Kidney epithelial cell (primary cell): ENCODE data around the gene CD248. TPM values are rescaled to one million over a fixed set of nuclear protein-coding genes. Genes with fewer than 3 reads are reported as not detected.

ENCODE experiments used
- DNase-seq: peaks from one replicate; pipeline ENCODE4 v3.0.0-alpha.2; 2010; ENCODE audit warnings: low read depth
- H3K27me3 ChIP-seq: 2 replicates; pipeline ENCODE4 v1.6.0; 2011; ENCODE audit warnings: low read length; ENCODE audit not compliant: control insufficient read depth, insufficient read depth
- H3K36me3 ChIP-seq: 2 replicates; pipeline ENCODE4 v1.5.1; 2011; ENCODE audit warnings: low read length; ENCODE audit not compliant: control insufficient read depth, insufficient read depth
- H3K4me3 ChIP-seq: 2 replicates; pipeline ENCODE4 v1.5.1; 2011; ENCODE audit warnings: low read depth, mild to moderate bottlenecking, control low read depth, low read length
- total RNA-seq: library from RNA; depleted of rRNA; stranded (reverse); fragments of >200 nt; gene quantifications from 2 replicates; pipeline ENCODE4 v1.2.3, GENCODE V29; 2015
- TF ChIP-seq, protein P1 (sequence below): IDR thresholded peaks from 2 replicates; pipeline ENCODE4 v1.5.1; 2011; ENCODE audit warnings: mild to moderate bottlenecking, moderate library complexity, low read length, control low read depth, inconsistent platforms; ENCODE audit not compliant: insufficient read depth, poor library complexity, severe bottlenecking

Gene CD248
- total RNA-seq, 1 donor from 2014 or later: 0.17 TPM

DNA sequence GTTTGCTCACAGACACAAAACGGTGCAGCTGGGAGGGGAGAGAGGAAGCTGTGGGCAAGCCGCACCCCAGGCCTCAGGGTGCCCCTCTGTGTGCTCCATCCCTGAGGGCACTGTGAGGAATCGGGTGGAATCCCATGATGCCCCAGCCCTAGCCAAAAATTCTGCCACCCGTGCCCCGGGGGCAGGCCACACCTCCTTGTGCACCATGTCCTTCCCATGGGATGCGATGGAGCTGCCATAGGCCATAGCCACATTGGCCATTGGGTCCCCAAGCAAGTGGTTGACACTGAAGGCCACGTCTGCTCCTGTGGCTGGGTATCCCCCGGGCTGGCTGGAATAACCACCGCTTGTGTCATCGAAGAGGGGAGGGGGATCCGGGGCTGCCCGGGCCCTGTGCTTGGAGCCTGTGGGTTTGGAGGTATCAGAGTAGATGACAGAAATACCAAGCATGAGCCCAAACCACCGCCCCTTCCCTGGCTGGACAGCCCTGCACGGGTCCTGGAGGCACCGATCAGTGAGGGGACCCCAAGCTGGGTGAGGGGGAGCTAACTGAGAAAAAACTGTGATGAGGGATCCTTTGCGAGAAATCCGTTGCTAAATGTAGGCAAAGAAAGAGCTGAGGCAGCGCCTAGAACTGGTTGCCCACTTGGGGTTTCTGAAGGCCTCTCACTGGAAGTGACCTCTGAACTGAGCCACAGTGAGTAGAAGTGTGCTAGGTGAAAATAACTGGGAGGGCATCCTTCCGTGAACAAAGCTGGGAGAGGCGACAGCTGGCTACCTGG lies 28.8 kb downstream of the CD248 start:
- peak overlapping the region; percentile 74 for H3K4me3 ChIP-seq
- DNase-seq: no peak
- H3K27me3 ChIP-seq: peaks cover 20% of the 10 kb centered on the region
- TF ChIP-seq, protein P1, sequence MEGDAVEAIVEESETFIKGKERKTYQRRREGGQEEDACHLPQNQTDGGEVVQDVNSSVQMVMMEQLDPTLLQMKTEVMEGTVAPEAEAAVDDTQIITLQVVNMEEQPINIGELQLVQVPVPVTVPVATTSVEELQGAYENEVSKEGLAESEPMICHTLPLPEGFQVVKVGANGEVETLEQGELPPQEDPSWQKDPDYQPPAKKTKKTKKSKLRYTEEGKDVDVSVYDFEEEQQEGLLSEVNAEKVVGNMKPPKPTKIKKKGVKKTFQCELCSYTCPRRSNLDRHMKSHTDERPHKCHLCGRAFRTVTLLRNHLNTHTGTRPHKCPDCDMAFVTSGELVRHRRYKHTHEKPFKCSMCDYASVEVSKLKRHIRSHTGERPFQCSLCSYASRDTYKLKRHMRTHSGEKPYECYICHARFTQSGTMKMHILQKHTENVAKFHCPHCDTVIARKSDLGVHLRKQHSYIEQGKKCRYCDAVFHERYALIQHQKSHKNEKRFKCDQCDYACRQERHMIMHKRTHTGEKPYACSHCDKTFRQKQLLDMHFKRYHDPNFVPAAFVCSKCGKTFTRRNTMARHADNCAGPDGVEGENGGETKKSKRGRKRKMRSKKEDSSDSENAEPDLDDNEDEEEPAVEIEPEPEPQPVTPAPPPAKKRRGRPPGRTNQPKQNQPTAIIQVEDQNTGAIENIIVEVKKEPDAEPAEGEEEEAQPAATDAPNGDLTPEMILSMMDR: no peak
- H3K36me3 ChIP-seq: no peaks in the 10 kb centered on the region

DNA sequence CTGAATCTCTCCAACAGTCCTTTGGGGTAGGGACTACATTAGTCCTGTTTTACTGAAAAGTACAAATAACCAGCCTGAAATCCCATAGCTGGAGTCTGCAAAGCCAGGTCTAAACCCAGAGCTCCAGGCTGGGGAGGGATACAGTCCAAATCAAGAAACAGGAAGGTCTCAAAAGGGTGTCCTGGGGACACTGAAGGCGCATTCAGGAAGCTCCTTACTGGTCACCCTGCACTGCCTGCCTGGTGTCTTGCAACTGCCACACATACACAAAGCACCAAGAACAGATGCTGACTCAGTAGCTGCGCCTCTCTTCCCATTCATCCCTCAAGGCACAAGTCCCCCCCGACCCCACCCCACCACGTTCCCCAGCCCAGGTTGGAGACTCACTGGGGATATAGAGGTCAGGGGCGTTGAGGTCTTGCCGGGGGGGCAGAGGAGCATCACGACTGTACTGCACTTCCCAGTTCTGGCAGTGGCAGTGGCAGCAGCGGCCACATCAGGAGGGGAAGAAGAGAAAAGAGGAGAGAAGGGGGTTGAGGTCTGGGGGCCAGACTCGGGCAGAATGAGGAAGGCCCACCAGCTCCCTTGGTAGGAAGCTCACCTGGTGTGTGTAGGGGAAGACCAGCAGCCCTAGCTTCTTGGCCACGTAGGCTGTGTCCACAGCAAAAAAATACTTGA lies 29.5 kb downstream of the CD248 start:
- Histone ChIP-seq H3K27me3 (peaks cover 13% of the 10 kb centered on the region), H3K4me3 (no peak overlapping the region), H3K36me3 (no peaks in the 10 kb centered on the region)
- DNase-seq: no peak
- TF ChIP-seq, protein P1: no peak

DNA sequence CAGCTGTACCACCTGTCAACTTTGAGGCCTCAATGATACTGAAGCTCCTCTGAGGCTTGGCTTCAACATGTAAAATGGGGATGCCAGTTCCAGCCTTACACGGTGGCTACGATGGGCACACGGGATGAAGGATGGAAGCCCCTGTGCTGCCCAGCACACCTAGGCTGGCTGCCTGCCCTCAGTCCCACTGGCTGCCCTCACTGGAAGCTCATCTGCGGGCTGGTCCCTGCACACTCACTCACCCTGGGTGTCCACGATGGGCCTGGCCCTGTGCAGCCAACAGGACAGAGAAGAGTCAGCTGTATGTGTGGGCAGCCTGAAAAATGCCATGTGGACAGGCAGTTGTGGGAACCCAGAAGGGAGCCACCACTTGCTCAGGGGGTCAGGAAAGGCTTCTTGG lies 30.1 kb downstream of the CD248 start:
- no peak overlapping the region for H3K4me3 ChIP-seq
- TF ChIP-seq, protein P1: no peak
- no peak for DNase-seq
- no peaks in the 10 kb centered on the region for H3K36me3 ChIP-seq
- H3K27me3 ChIP-seq: peaks cover 7% of the 10 kb centered on the region

DNA sequence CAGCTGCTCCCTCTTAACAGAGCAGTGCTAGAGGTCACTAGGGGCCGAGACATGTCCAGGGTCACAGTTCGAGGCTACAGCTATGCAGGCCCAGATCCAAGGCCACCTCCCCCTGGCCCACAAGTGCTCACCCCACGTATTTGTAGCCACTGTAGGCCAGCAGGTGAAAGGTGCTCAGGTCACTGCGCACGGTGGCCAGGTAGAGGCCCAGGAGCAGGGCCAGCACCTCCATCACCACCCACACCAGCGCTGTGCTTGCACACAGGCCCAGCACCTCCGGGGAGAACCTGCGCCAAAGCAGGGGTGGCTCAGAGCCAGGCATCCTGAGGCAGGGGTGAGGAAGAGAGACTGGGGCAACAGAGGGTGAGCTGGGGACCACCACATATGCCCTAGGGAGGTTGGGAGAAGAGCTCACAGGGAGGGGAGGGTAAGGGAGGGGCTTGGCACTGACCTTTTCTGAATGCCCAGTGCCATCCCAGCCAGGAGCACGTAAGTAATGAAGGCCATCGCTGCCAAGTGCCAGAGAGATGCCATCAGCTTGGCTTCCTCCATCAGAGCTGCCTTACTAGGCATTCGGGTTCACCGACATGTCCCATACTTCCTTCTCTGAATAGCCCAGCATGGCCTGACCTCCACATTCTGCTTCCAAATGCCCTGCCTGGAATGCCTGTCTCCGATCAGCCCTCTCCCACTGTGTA lies 31.4 kb downstream of the CD248 start:
- Histone ChIP-seq H3K4me3 (no peak overlapping the region), H3K36me3 (no peaks in the 10 kb centered on the region), H3K27me3 (no peaks in the 10 kb centered on the region)
- TF ChIP-seq, protein P1: no peak
- no peak for DNase-seq

DNA sequence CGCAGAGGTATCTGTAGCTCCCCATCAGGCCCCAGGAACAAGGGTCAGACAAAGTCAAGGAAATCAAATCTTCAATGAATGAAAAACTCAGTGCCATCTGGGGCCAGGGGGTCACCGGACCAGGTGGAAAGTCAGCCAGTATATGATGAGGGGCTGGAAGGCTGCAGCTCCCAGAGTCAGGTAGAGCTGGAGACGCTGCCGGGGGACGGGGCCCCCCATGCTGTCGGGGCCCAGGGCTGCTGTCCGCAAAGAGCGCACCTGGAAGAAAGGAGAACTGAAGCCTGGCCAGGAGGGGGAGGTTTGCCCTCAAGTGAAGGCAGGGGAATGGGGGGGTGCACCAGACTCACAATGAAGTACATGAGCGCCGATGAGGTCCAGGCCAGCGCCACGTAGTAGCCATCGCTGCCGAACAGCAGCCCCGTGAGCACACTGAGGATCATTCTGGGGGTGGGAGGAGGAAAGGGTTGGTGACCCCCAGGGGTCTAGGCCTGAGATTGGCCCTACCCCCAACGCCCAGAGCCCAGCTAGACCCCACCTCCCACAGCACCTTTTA lies 32.2 kb downstream of the CD248 start:
- H3K27me3 ChIP-seq: peaks cover 1% of the 10 kb centered on the region

More for the DNA sequence above, 32.2 kb downstream of the CD248 start:
- TF ChIP-seq, protein P1: no peak
- DNase-seq: no peak
- Histone ChIP-seq H3K36me3 (no peaks in the 10 kb centered on the region), H3K4me3 (no peak overlapping the region)
